H1 (cell line): Measurements from ENCODE around the gene RGS6. TPM values are rescaled to one million over a fixed set of nuclear protein-coding genes. Genes with fewer than 3 reads are reported as not detected.

Source experiments
- CTCF ChIA-PET: fragments of 300-600 bp; sonication (Branson Sonifier 250); formaldehyde crosslinking; loops from one replicate; lab custom pipeline; 2021; ENCODE audit not compliant: partially characterized antibody; lab: Charles Lee
- POLR2A ChIA-PET: fragments of 300-600 bp; sonication (Branson Sonifier 250); formaldehyde crosslinking; loops from one replicate; lab custom pipeline; 2021; ENCODE audit warnings: inconsistent platforms; ENCODE audit not compliant: partially characterized antibody; lab: Charles Lee
- DNase-seq, 2 experiments: peaks; one replicate each; pipeline versions ENCODE4 v3.0.0 to v3.0.0-alpha.2; 2010 to 2022; ENCODE audit warnings: low spot score in 2 of 2, low read depth in 1 of 2, mixed read lengths in 1 of 2
- FAIRE-seq: peaks from 2 replicates; lab custom pipeline; 2011; peaks lifted over from hg19 to GRCh38; lab: Jason Lieb, UNC
- H2AFZ ChIP-seq: 2 replicates; pipeline ENCODE4 v1.8.1; 2012; ENCODE audit warnings: low read length, inconsistent platforms
- H2AK5ac ChIP-seq: 2 replicates; pipeline ENCODE4 v1.6.1; 2013; ENCODE audit warnings: low read depth, low read length
- H2BK120ac ChIP-seq: replicated peaks from 2 replicates; pipeline ENCODE3; 2013; ENCODE audit warnings: low read depth, low read length, inconsistent platforms
- H2BK12ac ChIP-seq: 2 replicates; pipeline ENCODE4 v1.6.1; 2013; ENCODE audit warnings: low read depth, low read length
- H2BK15ac ChIP-seq: 2 replicates; pipeline ENCODE4 v1.6.1; 2013; ENCODE audit warnings: low read length
- H2BK20ac ChIP-seq: 2 replicates; pipeline ENCODE4 v1.6.1; 2013; ENCODE audit warnings: low read length
- H2BK5ac ChIP-seq: 2 replicates; pipeline ENCODE4 v1.6.1; 2013; ENCODE audit warnings: low read depth, low read length
- H3K14ac ChIP-seq: 2 replicates; pipeline ENCODE4 v1.6.1; 2013; ENCODE audit warnings: inconsistent platforms; ENCODE audit not compliant: insufficient read length
- H3K18ac ChIP-seq: 2 replicates; pipeline ENCODE4 v1.6.1; 2013; ENCODE audit warnings: low read length; ENCODE audit errors: extremely low read depth
- H3K23ac ChIP-seq: 2 replicates; pipeline ENCODE4 v1.6.1; 2013; ENCODE audit warnings: inconsistent platforms; ENCODE audit not compliant: insufficient read length
- H3K23me2 ChIP-seq: 2 replicates; pipeline ENCODE4 v1.6.1; 2013; ENCODE audit warnings: low read depth, low read length
- H3K27ac ChIP-seq: 2 replicates; pipeline ENCODE4 v1.6.1; 2011; ENCODE audit warnings: low read depth, low read length, inconsistent platforms
- H3K27me3 ChIP-seq, 4 experiments: replicated peaks in 1 of 4; 1 replicate in 1 of 4; 2 replicates in 3 of 4; pipeline versions ENCODE4 v1.6.1 to v1.8.1; 2011 to 2013; ENCODE audit warnings: low read length in 3 of 4, mild to moderate bottlenecking in 3 of 4, inconsistent platforms in 2 of 4, mixed read lengths in 2 of 4, moderate library complexity in 1 of 4; ENCODE audit not compliant: control insufficient read depth in 3 of 4, insufficient read depth in 3 of 4; ENCODE audit errors: extremely low read depth in 1 of 4
- H3K36me3 ChIP-seq, 4 experiments: 2 replicates each; pipeline versions ENCODE4 v1.6.1 to v1.8.1; 2011 to 2013; ENCODE audit warnings: mild to moderate bottlenecking in 4 of 4, low read length in 3 of 4, moderate library complexity in 2 of 4, control low read depth in 1 of 4, inconsistent platforms in 1 of 4; ENCODE audit not compliant: insufficient read depth in 4 of 4, control insufficient read depth in 2 of 4
- H3K4ac ChIP-seq: replicated peaks from 2 replicates; pipeline ENCODE3; 2013; ENCODE audit warnings: low read length, low read depth, mixed read lengths, inconsistent platforms; ENCODE audit not compliant: insufficient read length
- H3K4me1 ChIP-seq, 4 experiments: replicated peaks in 1 of 4; 1 replicate in 1 of 4; 2 replicates in 3 of 4; pipeline versions ENCODE4 v1.6.1 to v1.8.1; 2011 to 2013; ENCODE audit warnings: low read length in 3 of 4, inconsistent platforms in 2 of 4, mixed read lengths in 1 of 4; ENCODE audit not compliant: insufficient read depth in 4 of 4, control insufficient read depth in 3 of 4
- H3K4me2 ChIP-seq, 2 experiments: 2 replicates each; pipeline versions ENCODE4 v1.6.1 to v1.8.1; 2011 to 2013; ENCODE audit warnings: low read depth in 2 of 2, low read length in 2 of 2, control low read depth in 1 of 2, inconsistent platforms in 1 of 2, mild to moderate bottlenecking in 1 of 2; ENCODE audit not compliant: insufficient read depth in 1 of 2
- H3K4me3 ChIP-seq, 4 experiments: fragments of 200-600, 300-600 bp in 1 of 4; sonication (generic), shearing (Covaris generic), sonication (Bioruptor Twin) in 1 of 4; 2 replicates each; pipeline versions ENCODE4 v1.5.1 to v1.8.1; 2011 to 2016; ENCODE audit warnings: low read length in 4 of 4, low read depth in 3 of 4, control low read depth in 2 of 4, inconsistent platforms in 2 of 4, mild to moderate bottlenecking in 2 of 4, mixed read lengths in 1 of 4, moderate library complexity in 1 of 4; ENCODE audit not compliant: insufficient read depth in 2 of 4; ENCODE audit errors: extremely low read depth in 1 of 4
- H3K56ac ChIP-seq: replicated peaks from 2 replicates; pipeline ENCODE3; 2013; ENCODE audit warnings: low read depth, mild to moderate bottlenecking, mixed read lengths, low read length, inconsistent platforms; ENCODE audit not compliant: insufficient read length
- H3K79me1 ChIP-seq: 2 replicates; pipeline ENCODE4 v1.6.1; 2013; ENCODE audit warnings: low read depth, low read length, control low read depth
- H3K79me2 ChIP-seq, 2 experiments: 2 replicates each; pipeline versions ENCODE4 v1.6.1 to v1.8.1; 2012 to 2013; ENCODE audit warnings: low read length in 2 of 2, mild to moderate bottlenecking in 2 of 2, inconsistent platforms in 1 of 2; ENCODE audit not compliant: insufficient read depth in 2 of 2, control insufficient read depth in 1 of 2
- H3K9ac ChIP-seq, 4 experiments: replicated peaks in 1 of 4; 1 replicate in 1 of 4; 2 replicates in 3 of 4; pipeline versions ENCODE4 v1.6.1 to v1.8.1; 2011 to 2013; ENCODE audit warnings: low read depth in 3 of 4, low read length in 3 of 4, control low read depth in 2 of 4, mild to moderate bottlenecking in 2 of 4, moderate library complexity in 2 of 4, inconsistent platforms in 1 of 4; ENCODE audit errors: extremely low read depth in 1 of 4
- H3K9me3 ChIP-seq, 2 experiments: 2 replicates each; pipeline versions ENCODE4 v1.6.1 to v1.8.1; 2012 to 2013; ENCODE audit warnings: mild to moderate bottlenecking in 2 of 2, moderate library complexity in 2 of 2, control low read depth in 1 of 2, inconsistent platforms in 1 of 2, low read depth in 1 of 2, low read length in 1 of 2, mixed read lengths in 1 of 2; ENCODE audit not compliant: insufficient read depth in 2 of 2
- H4K20me1 ChIP-seq, 2 experiments: replicated peaks in 1 of 2; 2 replicates each; pipeline versions ENCODE3 to v1.8.1; 2011 to 2013; ENCODE audit warnings: inconsistent platforms in 2 of 2, low read length in 2 of 2, mild to moderate bottlenecking in 1 of 2; ENCODE audit not compliant: insufficient read depth in 2 of 2, control insufficient read depth in 1 of 2
- H4K5ac ChIP-seq: 2 replicates; pipeline ENCODE4 v1.6.1; 2013; ENCODE audit warnings: low read length, low read depth, mixed read lengths, inconsistent platforms; ENCODE audit not compliant: insufficient read length
- H4K8ac ChIP-seq: 2 replicates; pipeline ENCODE4 v1.8.0; 2013; ENCODE audit warnings: mild to moderate bottlenecking, moderate library complexity, low read length, inconsistent platforms; ENCODE audit not compliant: insufficient read depth; ENCODE audit errors: extremely low read depth
- H4K91ac ChIP-seq: replicated peaks from 2 replicates; pipeline ENCODE3; 2013; ENCODE audit warnings: low read length, mixed read lengths, inconsistent platforms; ENCODE audit not compliant: insufficient read length
- BRCA1 ChIP-seq: IDR thresholded peaks from 2 replicates; pipeline ENCODE4 v1.6.1; 2012; ENCODE audit warnings: low read depth, low read length, improper control_type of control experiment
- EP300 ChIP-seq, 2 experiments: IDR thresholded peaks; 1 replicate in 1 of 2; 2 replicates in 1 of 2; pipeline ENCODE4 v1.6.1; 2011 to 2012; ENCODE audit warnings: low read depth in 2 of 2, low read length in 2 of 2, mild to moderate bottlenecking in 2 of 2, borderline replicate concordance in 1 of 2, inconsistent platforms in 1 of 2, moderate library complexity in 1 of 2
- EZH2 ChIP-seq: fragments of 200-600 bp; sonication (generic); IDR thresholded peaks from 2 replicates; pipeline ENCODE4 v1.7.1; 2012; ENCODE audit warnings: low read depth, mild to moderate bottlenecking, moderate library complexity, low read length, inconsistent platforms; ENCODE audit not compliant: severe bottlenecking
- POLR2AphosphoS5 ChIP-seq: IDR thresholded peaks from 2 replicates; pipeline ENCODE4 v1.6.1; 2011; ENCODE audit warnings: low read depth, low read length
- RAD21 ChIP-seq, 2 experiments: IDR thresholded peaks in 1 of 2; conservative IDR thresholded peaks in 1 of 2; 2 replicates each; pipeline ENCODE4 v1.6.1; 2011; ENCODE audit warnings: low read depth in 2 of 2, low read length in 2 of 2, improper control_type of control experiment in 1 of 2, inconsistent platforms in 1 of 2, mild to moderate bottlenecking in 1 of 2, moderate library complexity in 1 of 2
- RNF2 ChIP-seq: fragments of 200-900, 300-1000 bp; sonication (generic); IDR thresholded peaks from 2 replicates; pipeline ENCODE4 v1.7.1; 2016; ENCODE audit warnings: borderline replicate concordance, low read depth, mild to moderate bottlenecking, antibody characterized with exemption, low read length; ENCODE audit not compliant: poor library complexity, severe bottlenecking; ENCODE audit errors: missing control alignments
- SUZ12 ChIP-seq: fragments of 200-600 bp; sonication (generic); IDR thresholded peaks from 2 replicates; pipeline ENCODE4 v1.6.1; 2012; ENCODE audit warnings: mild to moderate bottlenecking, inconsistent platforms, low read length, moderate library complexity, mixed read lengths
- WGBS, 2 experiments: shearing (Covaris generic) in 1 of 2; methylation state at CpG; one replicate each; pipeline versions ENCODE4 v1.1.6 to v1.1.7; 2013 to 2015; ENCODE audit warnings: low lambda C conversion rate in 2 of 2, mixed read lengths in 2 of 2, inconsistent platforms in 1 of 2, low coverage in 1 of 2, missing lambda C conversion rate in 1 of 2; ENCODE audit not compliant: insufficient replicate concordance in 2 of 2, insufficient coverage in 1 of 2, insufficient read length in 1 of 2; ENCODE audit errors: extremely low coverage in 1 of 2, missing lambda C conversion rate in 1 of 2; 5-methylcytosine and 5-hydroxymethylcytosine counted together
- polyA plus RNA-seq, 7 experiments: library from polyadenylated mRNA; depleted of rRNA in 3 of 7; stranded (reverse) in 5 of 7; unstranded in 2 of 7; fragments of >200 nt in 5 of 7; fragments of 200-250 nt in 2 of 7; gene quantifications; 1 replicate in 5 of 7; 2 replicates in 1 of 7; 4 replicates in 1 of 7; pipeline versions ENCODE4 v1.2.1 to v1.2.3, GENCODE V29; 2011 to 2013; ENCODE audit warnings: missing spikeins in 2 of 7, mixed read lengths in 2 of 7
- total RNA-seq: library from RNA; stranded (reverse); fragmentation: NEBNext Ultra II Directional; extraction: Animal tissue kit (Norgen Biotek cat#: 25700); gene quantifications from 2 replicates; pipeline ENCODE4 v1.2.1, GENCODE V29; 2021

The RGS6 gene
- total and polyA plus RNA-seq, 2 of the 8 experiments (the other 6 are each of a cell fraction or from before 2014, with no cell fraction given): 0.26 to 1.1 TPM

GRCh38 chr14:71933001-71933587 is 865 bp downstream of the RGS6 start:
- WGBS, 2 experiments: 5% methylated on average over 24 of the region's 24 CpGs; no CpG with 5 or more reads in 1 of the 2 experiments
- no peak for TF ChIP-seq POLR2AphosphoS5
- TF ChIP-seq SUZ12: peak; percentile 74; the same call in 1 of the 2 replicates
- no peak for TF ChIP-seq EP300 (IDR thresholded peaks at IDR 0.05; ENCODE audit: borderline replicate concordance in 1 of 2, low read depth in 2 of 2, low read length in 2 of 2)
- TF ChIP-seq RAD21 (IDR thresholded peaks at IDR 0.05 in 1 of 2, conservative IDR thresholded peaks at IDR 0.05 in 1 of 2; ENCODE audit: low read depth in 2 of 2, low read length in 2 of 2): 0 out of 4 replicates have a peak, but pooled peaks have one; percentile 13 to 21
- no peak for TF ChIP-seq BRCA1
- peak; percentile 35 for TF ChIP-seq RNF2
- TF ChIP-seq EZH2: peak; percentile 86
- DNase-seq (peak in 1 of 2 experiments; percentile 48), FAIRE-seq (peak; percentile 36)
- Histone ChIP-seq H3K4me1 (peaks cover 0 to 9% (median 1%) of the 10 kb centered on the region in 4 experiments; a peak in 3 of 7 replicates), H3K4me2 (peak overlapping the region; percentile 98 to 99), H3K4me3 (peak overlapping the region; percentile 35 to 71 (median 63); a peak in 7 of 8 replicates), H4K91ac (no peak overlapping the region), H2AFZ (peak overlapping the region; percentile 86), H2BK20ac (no peak overlapping the region), H3K23ac (no peak overlapping the region), H4K8ac (no peak overlapping the region; the same call in 1 of the 2 replicates), H3K27ac (no peak overlapping the region), H3K23me2 (peaks cover 7% of the 10 kb centered on the region), H2BK120ac (no peak overlapping the region), H3K14ac (no peak overlapping the region), H2BK5ac (no peak overlapping the region), H3K36me3 (no peaks in the 10 kb centered on the region), H3K9me3 (no peaks in the 10 kb centered on the region), H3K9ac (peak overlapping the region in 1 of 4 experiments; percentile 56; a peak in 2 of 7 replicates), H3K4ac (no peak overlapping the region), H4K5ac (no peak overlapping the region), H3K56ac (no peak overlapping the region), H3K27me3 (peaks cover 7 to 46% (median 26%) of the 10 kb centered on the region in 4 experiments), H2BK15ac (no peak overlapping the region), H4K20me1 (peaks cover 0 to 2% of the 10 kb centered on the region in 2 experiments), H2BK12ac (no peak overlapping the region; the same call in 1 of the 2 replicates), H3K79me1 (no peaks in the 10 kb centered on the region), H2AK5ac (no peak overlapping the region), H3K18ac (no peak overlapping the region; the same call in 1 of the 2 replicates), H3K79me2 (no peaks in the 10 kb centered on the region)
- POLR2A ChIA-PET: interaction anchor here (0.7 kb wide), 1 partner anchor 13 kb away, joined by 3 read pairs; no protein-coding TSS in a partner anchor
- CTCF ChIA-PET: interaction anchor here (0.8 to 2.6 kb wide), 8 partner anchors 13 to 357 kb away, joined by 3 to 9 read pairs (median 4); no protein-coding TSS in a partner anchor
